ENCODE data around the gene NCAM1.
"Not testable (repeated sequence)": the region's sequence is repeated elsewhere in the genome, so short reads cannot be mapped to it uniquely, and the experiment has no call there.

Gene NCAM1

DNA sequence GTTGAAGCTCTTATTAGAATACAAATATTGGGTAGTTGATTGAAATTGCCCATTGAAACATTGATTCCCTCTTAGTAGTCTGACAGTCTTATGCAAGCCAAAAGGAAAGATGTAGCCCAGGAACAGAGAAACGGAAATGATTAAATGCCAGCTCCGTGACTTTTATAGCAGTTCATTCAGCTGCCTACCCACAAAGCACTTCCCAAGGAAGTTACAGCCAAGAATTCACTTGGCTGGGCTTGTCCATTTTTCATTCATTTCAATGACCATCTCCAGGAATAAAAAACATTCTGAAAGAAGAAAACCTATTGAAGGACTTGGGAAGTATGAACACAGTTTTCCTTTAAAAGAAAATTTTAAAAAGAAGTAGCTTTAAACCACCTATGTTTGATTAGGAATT lies 62.0 kb downstream of the NCAM1 start:
- no peak for DNase-seq

- no peak for DNase-seq
Measured at GRCh38 chr11:113023986-113024385, 62.8 kb downstream of the NCAM1 start.

DNA sequence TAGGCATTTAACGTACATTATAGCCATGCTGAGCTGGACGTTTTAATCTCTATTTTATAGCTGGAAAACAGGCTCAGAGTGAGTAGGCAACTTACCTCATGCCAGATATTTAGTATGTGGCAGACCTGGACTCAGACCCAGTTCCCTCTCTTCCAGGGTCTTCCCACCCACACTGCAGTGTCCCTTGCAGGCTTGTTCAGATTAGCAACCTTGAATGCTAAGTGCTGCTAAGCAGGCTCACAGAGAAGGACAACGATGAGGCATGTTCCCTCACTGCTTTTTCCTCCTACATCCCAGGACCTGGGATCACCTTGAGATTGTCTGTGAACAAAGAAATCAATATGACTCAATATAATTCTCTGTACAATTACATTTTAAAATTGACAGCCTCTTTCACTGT lies 65.6 kb downstream of the NCAM1 start:
- no peak for DNase-seq

- no peak for DNase-seq
Measured at GRCh38 chr11:113034576-113034975, 73.4 kb downstream of the NCAM1 start.

- no peak for DNase-seq
Measured at GRCh38 chr11:113035708-113036107, 74.5 kb downstream of the NCAM1 start.

GRCh38 chr11:113043698-113044097 lies 82.5 kb downstream of the NCAM1 start:
- no peak for DNase-seq

GRCh38 chr11:113045146-113045545 lies 83.9 kb downstream of the NCAM1 start:
- DNase-seq: no peak

GRCh38 chr11:113046866-113047265 lies 85.6 kb downstream of the NCAM1 start:
- DNase-seq: no peak

DNA sequence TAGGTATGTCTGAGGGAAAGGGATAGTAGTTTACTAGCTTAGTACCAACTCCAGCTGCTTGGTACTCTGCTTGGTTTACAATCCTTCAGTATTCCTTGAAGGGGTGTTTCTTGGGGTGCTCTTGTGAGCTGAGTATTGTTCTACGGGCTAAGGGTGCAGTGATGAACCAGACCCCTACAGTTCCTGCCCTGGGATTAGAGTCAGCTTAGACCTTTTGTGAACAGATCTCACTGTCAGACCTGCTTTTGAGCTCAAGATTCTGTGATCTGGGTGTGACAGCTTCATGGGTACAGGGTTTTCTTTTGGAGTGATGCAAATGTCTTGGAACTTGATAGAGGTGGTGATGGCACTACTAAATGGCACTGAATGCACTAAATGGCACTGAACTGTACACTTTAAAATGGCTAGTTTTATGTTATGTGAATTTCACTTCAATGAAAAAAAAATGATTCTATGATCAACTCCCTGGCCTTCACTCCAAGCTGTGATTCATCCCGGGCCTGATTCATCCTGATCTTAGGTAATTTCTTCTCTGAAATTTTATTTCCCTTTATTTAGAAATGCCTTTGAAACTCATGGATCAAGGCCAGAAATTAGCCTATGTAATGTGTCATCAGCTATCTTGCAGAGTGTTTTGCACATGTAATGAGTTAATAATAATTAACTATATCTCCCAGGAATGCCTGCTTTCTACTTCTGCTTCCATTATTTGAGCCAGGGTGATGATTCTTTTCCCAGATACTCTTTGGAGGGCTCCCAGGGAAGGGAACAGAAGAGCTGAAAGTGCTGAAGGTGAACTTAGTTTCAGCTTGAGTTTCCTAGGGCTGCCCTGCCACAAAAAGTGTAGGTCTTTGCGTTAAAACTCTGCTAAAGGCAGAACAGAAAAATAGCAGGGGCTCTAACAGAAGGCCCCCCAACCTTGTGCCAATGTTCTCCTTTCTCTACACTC lies 87.9 kb downstream of the NCAM1 start:
- DNase-seq: no peak

DNA sequence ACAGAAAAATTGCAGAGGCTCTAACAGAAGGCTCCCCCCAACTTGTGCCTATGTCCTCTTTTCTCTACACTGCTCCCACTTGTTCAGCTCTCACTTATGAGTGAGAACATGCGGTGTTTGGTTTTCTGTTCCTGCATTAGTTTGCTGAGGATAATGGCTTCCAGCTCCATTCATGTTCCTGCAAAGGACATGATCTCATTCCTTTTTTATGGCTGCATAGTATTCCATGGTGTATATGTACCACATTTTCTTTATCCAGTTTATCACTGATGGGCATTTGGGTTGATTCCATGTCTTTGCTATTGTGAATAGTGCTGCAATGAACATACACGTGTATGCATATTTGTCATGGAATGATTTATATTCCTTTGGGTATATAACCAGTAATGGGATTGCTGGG lies 91.8 kb downstream of the NCAM1 start:
- DNase-seq: not testable (repeated sequence)

- no peak for DNase-seq
Measured at GRCh38 chr11:113057038-113057437, 95.8 kb downstream of the NCAM1 start.

DNA sequence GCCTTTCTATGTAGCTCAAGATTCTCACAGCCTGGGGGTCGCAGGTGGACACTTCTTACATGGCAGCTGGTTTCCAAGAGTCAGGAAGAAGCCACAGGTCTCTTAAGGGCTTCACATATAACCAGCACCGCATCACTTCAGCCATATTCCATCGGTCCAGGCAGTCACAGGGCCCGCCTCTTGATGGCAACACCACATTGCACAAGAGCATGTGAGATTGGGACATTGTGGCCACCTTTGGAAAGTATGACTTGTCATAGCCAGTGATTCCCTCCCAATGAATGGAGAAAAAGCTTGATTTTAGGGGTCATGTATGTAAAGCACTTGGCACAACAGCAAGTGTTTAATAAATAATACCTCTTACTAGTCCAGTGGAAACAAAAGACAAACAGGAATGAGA lies 98.3 kb downstream of the NCAM1 start:
- DNase-seq: no peak

DNA sequence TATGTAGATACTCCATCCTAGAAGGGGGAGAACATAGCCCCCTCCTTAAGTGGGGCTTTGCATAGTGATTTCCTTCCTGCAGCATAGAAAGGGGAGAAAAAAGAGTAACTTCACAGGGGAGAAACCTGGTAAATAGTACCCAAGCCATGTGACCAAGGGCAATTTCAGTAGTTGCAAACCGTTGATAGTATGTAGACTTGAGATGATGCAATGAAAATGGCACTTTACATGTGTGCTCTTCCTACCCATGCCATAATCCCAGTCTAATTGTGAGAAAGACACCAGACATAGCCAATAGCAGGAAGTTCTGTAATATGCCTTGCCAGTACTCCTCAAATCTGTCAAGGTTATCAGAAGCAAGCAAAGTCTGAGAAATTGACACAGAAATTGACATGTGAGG lies 104.1 kb downstream of the NCAM1 start:
- DNase-seq: no peak

GRCh38 chr11:113072237-113072858 lies 111.1 kb downstream of the NCAM1 start:
- DNase-seq: no peak

DNA sequence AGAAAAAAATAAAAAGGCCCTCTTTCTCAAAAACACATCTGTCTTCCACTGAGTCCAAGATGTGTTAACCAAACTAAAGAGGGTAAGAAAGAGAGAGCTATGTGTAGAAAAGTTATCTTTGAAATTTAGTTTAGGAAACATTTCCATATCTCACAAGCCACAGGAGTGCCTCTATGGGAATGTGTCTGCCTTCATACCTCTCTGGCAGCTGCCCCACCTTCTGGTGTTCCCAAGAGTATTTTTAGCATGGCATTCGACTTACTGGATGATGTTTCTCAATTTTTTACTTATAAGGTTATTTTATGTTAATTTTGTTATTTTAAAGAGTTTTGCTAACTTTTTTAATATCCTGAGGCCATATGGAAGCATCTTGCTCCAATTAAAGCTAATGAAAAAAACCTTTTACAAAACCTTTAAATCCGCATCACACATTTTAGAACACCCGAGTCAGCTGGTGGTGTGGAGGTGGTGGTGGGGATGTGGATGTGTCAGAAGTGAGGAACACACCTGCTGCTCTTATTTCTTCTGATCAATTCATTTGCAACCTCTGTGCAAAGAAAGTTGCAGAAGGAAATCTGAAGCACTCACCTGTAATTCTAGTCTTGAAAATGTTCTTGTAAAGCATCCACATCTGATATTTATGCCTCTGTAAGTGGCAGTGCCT lies 112.2 kb downstream of the NCAM1 start:
- DNase-seq: no peak

- DNase-seq: no peak
Measured at GRCh38 chr11:113075586-113076095, 114.4 kb downstream of the NCAM1 start.

DNA sequence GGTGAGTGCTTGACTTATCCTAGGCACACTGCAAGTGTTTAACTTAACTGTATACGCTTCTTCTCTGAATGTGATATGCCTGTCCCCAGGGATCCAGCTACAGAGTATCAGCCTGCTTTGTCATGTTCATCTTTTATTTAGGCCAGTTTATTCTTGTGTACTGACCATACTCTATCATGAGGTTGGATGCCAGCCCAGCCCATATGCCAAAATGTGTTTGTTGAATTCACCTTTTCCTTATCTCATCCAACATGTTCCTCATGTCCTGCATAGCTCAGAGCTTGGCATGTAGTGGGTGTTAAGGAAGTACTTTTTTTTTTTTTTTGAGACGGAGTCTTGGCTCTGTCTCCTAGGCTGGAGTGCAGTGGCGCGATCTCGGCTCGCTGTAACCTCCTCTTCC lies 116.2 kb downstream of the NCAM1 start:
- no peak for DNase-seq

GRCh38 chr11:113082341-113082955 lies 121.2 kb downstream of the NCAM1 start:
- DNase-seq: no peak

- DNase-seq: no peak
Measured at GRCh38 chr11:113083571-113083970, 122.4 kb downstream of the NCAM1 start.

DNA sequence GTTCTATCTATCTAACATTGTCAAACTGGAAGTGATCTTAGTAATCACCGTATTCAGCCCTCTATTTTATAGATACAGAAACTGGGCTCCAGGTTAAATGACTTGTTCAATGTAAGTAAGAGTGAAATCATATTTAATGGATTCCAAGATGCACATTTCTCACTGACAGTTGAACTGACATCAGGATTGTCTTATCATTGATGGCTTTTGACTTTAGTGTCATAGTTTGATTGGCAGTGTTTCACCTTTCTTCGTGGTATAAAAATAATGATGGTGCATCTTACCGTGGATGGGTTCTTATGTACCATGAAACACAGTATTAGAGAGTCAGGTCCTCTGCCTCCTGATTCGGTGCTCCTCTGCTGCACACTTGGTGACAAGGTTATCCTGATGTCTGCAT lies 123.1 kb downstream of the NCAM1 start:
- no peak for DNase-seq

DNA sequence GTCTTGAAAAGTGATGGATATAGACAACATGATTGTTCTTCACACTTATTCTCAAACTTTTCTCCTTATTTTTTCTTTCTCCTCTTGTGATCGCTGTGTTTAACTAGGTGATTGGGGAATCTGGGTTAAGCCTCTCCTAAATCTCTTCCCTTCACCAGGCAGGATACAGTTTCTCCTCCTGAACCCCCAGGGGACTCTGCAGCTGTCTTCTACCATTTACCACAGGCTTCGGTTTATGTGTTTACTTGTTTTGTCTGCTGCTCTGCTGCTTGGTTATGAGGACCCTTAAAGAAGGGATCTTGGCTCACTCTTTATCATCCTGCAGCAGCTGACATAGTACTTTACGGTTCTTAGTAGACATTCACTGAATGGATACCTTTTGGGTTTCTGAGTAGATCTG lies 124.2 kb downstream of the NCAM1 start:
- DNase-seq: no peak

DNA sequence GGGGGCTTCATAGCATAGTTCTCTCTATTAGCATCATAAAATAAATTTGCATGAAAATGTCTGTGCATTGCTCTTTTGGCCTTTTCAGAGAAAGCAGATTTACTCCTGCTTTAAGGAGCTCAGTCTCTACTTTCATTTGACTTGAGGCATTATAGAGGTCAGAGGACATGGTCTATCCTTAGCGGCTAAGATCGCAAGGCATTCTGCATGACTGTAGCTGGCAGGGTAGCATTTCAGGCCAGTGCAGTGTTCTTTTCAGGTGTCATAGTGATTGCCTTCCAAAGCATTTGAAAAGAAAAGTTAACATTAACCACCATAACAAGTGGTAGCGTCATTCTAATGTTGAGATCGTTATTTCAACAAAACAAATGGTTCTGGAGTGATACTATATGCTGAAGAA lies 126.5 kb downstream of the NCAM1 start:
- DNase-seq: no peak

All from amniotic stem cell (primary cell).